CD14-positive monocyte (primary cell): Measurements from ENCODE around the gene SSU72. TPM values are rescaled to one million over a fixed set of nuclear protein-coding genes. Genes with fewer than 3 reads are reported as not detected.
"Not testable (repeated sequence)": the region's sequence is repeated elsewhere in the genome, so short reads cannot be mapped to it uniquely, and the experiment has no call there.

Source experiments
- DNase-seq, 3 donors: peaks; one replicate each; pipeline ENCODE4 v3.0.0-alpha.2; 2011 to 2022
- H2AFZ ChIP-seq: 2 replicates; pipeline ENCODE4 v1.6.0; 2012; ENCODE audit warnings: mild to moderate bottlenecking, low read depth, low read length, inconsistent platforms; ENCODE audit not compliant: insufficient read depth, poor library complexity, severe bottlenecking
- H3K27ac ChIP-seq, 2 donors: 1 replicate in 1 of 2; 2 replicates in 1 of 2; pipeline ENCODE4 v1.5.1; 2012 to 2013; ENCODE audit warnings: low read length in 2 of 2, control low read depth in 1 of 2, inconsistent platforms in 1 of 2, low read depth in 1 of 2, mild to moderate bottlenecking in 1 of 2
- H3K27me3 ChIP-seq, 2 donors: one replicate each; pipeline versions ENCODE4 v1.6.0 to v1.6.1; 2011 to 2013; ENCODE audit warnings: low read length in 2 of 2; ENCODE audit not compliant: control insufficient read depth in 2 of 2, insufficient read depth in 2 of 2
- H3K36me3 ChIP-seq, 2 donors: replicated peaks in 1 of 2; 1 replicate in 1 of 2; 2 replicates in 1 of 2; pipeline versions ENCODE4 v1.5.1 to v1.6.1; 2012 to 2013; ENCODE audit warnings: low read length in 2 of 2, control low read depth in 1 of 2, inconsistent platforms in 1 of 2, mild to moderate bottlenecking in 1 of 2; ENCODE audit not compliant: insufficient read depth in 2 of 2, control insufficient read depth in 1 of 2
- H3K4me1 ChIP-seq, 2 donors: 1 replicate in 1 of 2; 2 replicates in 1 of 2; pipeline versions ENCODE4 v1.5.1 to v1.6.1; 2012 to 2013; ENCODE audit warnings: low read length in 2 of 2, control low read depth in 1 of 2, inconsistent platforms in 1 of 2, mild to moderate bottlenecking in 1 of 2, moderate library complexity in 1 of 2; ENCODE audit not compliant: insufficient read depth in 2 of 2, control insufficient read depth in 1 of 2
- H3K4me2 ChIP-seq: replicated peaks from 2 replicates; pipeline ENCODE3; 2012; ENCODE audit warnings: low read length, moderate library complexity, mild to moderate bottlenecking; ENCODE audit not compliant: poor library complexity, severe bottlenecking; ENCODE audit errors: extremely low read depth
- H3K4me3 ChIP-seq, 3 experiments: fragments of 200-600 bp in 1 of 3; sonication (generic) in 1 of 3; replicated peaks in 1 of 3; 1 replicate in 2 of 3; 2 replicates in 1 of 3; pipeline ENCODE4 v1.5.1; 2011 to 2013; ENCODE audit warnings: low read length in 3 of 3, mild to moderate bottlenecking in 3 of 3, control low read depth in 2 of 3, low read depth in 2 of 3, inconsistent platforms in 1 of 3, moderate library complexity in 1 of 3
- H3K79me2 ChIP-seq: 2 replicates; pipeline ENCODE4 v1.6.0; 2012; ENCODE audit warnings: mild to moderate bottlenecking, control low read depth, inconsistent platforms, low read length, moderate library complexity; ENCODE audit not compliant: insufficient read depth
- H3K9ac ChIP-seq: 2 replicates; pipeline ENCODE4 v1.6.0; 2017; ENCODE audit warnings: low read length, mild to moderate bottlenecking; ENCODE audit not compliant: insufficient read depth, poor library complexity, severe bottlenecking
- H3K9me3 ChIP-seq, 2 donors: replicated peaks in 1 of 2; 1 replicate in 1 of 2; 2 replicates in 1 of 2; pipeline versions ENCODE4 v1.5.1 to v1.6.1; 2012 to 2013; ENCODE audit warnings: low read length in 2 of 2, control low read depth in 1 of 2; ENCODE audit not compliant: control insufficient read depth in 1 of 2, insufficient read depth in 1 of 2
- H4K20me1 ChIP-seq: 2 replicates; pipeline ENCODE4 v1.6.0; 2012; ENCODE audit warnings: mild to moderate bottlenecking, low read length, control low read depth, moderate library complexity; ENCODE audit not compliant: insufficient read depth
- H3K27ac Mint-ChIP-seq, 7 donors: one replicate each; pipeline ENCODE4 v1.8.0; 2020; ENCODE audit warnings: mild to moderate bottlenecking in 7 of 7, mixed read lengths in 7 of 7, moderate library complexity in 6 of 7, inconsistent platforms in 2 of 7
- H3K27me3 Mint-ChIP-seq, 3 donors: one replicate each; pipeline ENCODE4 v1.8.0; 2021 to 2022; ENCODE audit warnings: low read depth in 3 of 3, mild to moderate bottlenecking in 3 of 3, mixed read lengths in 3 of 3, moderate library complexity in 3 of 3, inconsistent platforms in 1 of 3
- H3K36me3 Mint-ChIP-seq, 2 donors: one replicate each; pipeline ENCODE4 v1.8.0; 2020; ENCODE audit warnings: mixed read lengths in 2 of 2, inconsistent platforms in 1 of 2, mild to moderate bottlenecking in 1 of 2
- H3K4me1 Mint-ChIP-seq: one replicate; pipeline ENCODE4 v1.8.0; 2020; ENCODE audit warnings: mild to moderate bottlenecking, mixed read lengths
- H3K4me3 Mint-ChIP-seq, 2 donors: one replicate each; pipeline ENCODE4 v1.8.0; 2020; ENCODE audit warnings: mild to moderate bottlenecking in 2 of 2, mixed read lengths in 2 of 2, moderate library complexity in 1 of 2
- H3K9me3 Mint-ChIP-seq, 7 donors: one replicate each; pipeline ENCODE4 v1.8.0; 2020 to 2022; ENCODE audit warnings: mixed read lengths in 7 of 7, mild to moderate bottlenecking in 6 of 7, moderate library complexity in 6 of 7, inconsistent platforms in 2 of 7
- WGBS: methylation state at CpG from one replicate; pipeline ENCODE4 v1.1.5; 2013; ENCODE audit warnings: missing lambda C conversion rate; ENCODE audit not compliant: insufficient coverage; 5-methylcytosine and 5-hydroxymethylcytosine counted together
- intact Hi-C, 2 donors: fragments of 100-400 bp; cut with micrococcal nuclease; formaldehyde crosslinking; loops; one replicate each; pipeline versions ENCODE4 v1.15.0 to v1.15.1; 2023
- polyA plus RNA-seq, 3 donors: library from polyadenylated mRNA; depleted of rRNA in 1 of 3; unstranded in 2 of 3; stranded (reverse) in 1 of 3; fragments of 300-500 nt in 2 of 3; fragments of >200 nt in 1 of 3; fragmentation: Illumina TruSeq in 2 of 3; gene quantifications; 1 replicate in 2 of 3; 2 replicates in 1 of 3; pipeline ENCODE4 v1.2.3, GENCODE V29; 2012 to 2021

SSU72 gene
- polyA plus RNA-seq, 3 donors = 88.1 to 168 (median 138) TPM

DNA sequence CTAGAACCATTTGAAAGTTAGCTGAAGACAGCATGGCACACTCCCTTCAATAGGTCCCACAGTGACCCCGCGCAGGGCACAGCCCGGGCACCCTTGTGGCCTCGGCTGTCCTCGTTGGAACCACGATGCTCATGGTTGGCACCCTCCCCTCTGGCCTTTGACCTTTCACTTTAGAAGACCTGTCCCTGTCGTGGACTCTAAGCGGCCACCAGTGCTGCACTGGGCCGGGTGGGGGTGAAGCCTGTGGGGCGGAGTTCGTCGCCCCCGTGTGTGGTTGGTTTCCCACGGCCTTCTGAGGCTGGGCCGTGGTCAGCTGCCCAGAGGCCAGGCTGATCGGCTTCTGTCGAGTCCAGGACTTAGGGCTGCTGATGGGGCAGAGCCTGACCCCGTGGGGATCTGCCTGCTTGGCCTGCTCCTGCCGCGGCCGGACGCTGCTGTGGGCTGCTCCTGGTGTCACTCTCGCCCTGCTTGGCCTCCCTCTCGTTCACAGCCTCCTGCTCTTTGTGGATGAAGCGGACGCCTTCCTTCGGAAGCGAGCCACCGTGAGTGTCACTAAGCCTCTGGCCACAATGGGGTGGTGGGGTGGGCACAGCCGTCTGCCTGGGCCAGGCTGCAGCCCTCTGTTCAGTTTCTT, 49.8 kb downstream of the SSU72 start:
- H3K9ac ChIP-seq, H3K9me3 Mint-ChIP-seq, H3K4me2 ChIP-seq, H3K4me3 Mint-ChIP-seq, H4K20me1 ChIP-seq, H2AFZ ChIP-seq, intact Hi-C loops, H3K79me2 ChIP-seq, H3K9me3 ChIP-seq, DNase-seq, H3K4me1 Mint-ChIP-seq, H3K27ac ChIP-seq, H3K4me3 ChIP-seq, H3K4me1 ChIP-seq, H3K27me3 Mint-ChIP-seq, H3K27me3 ChIP-seq: not testable (repeated sequence)
- H3K36me3 ChIP-seq = peaks cover 32 to 47% of the 10 kb centered on the region in 2 donors
- 96% methylated on average over 24 of the region's 30 CpGs for WGBS
- H3K27ac Mint-ChIP-seq = peak overlapping the region in 1 of 7 donors; percentile 30
- peaks cover 31 to 81% of the 10 kb centered on the region in 2 donors for H3K36me3 Mint-ChIP-seq

DNA sequence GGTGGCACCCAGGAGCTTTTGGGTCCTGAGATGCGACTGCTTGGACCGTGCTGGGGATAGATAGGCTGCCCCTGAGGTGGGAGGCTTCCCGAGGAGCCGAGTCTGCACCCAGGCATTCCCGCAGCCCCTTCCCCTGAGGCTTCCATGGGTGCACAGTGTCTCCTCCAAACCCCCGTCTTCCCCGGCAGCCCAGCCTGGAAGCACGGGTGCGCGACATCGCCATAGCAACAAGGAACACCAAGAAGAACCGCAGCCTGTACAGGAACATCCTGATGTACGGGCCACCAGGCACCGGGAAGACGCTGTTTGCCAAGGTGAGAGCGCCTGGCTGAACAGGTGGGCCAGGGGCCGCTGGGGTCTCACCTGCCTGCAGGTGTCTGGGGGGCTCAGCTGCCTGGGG, 51.0 kb downstream of the SSU72 start:
- peaks cover 27 to 75% of the 10 kb centered on the region in 2 donors for H3K36me3 Mint-ChIP-seq
- H3K4me3 Mint-ChIP-seq, H3K27ac Mint-ChIP-seq, H3K4me2 ChIP-seq, H3K9me3 Mint-ChIP-seq, H3K9me3 ChIP-seq, H2AFZ ChIP-seq, H3K27me3 ChIP-seq, H3K27me3 Mint-ChIP-seq, H3K4me1 Mint-ChIP-seq, intact Hi-C loops, H3K79me2 ChIP-seq, DNase-seq, H3K4me1 ChIP-seq, H3K9ac ChIP-seq, H3K4me3 ChIP-seq, H3K27ac ChIP-seq, H4K20me1 ChIP-seq: not testable (repeated sequence)
- WGBS = 94% methylated on average over 12 of the region's 17 CpGs
- H3K36me3 ChIP-seq = peaks cover 23 to 37% of the 10 kb centered on the region in 2 donors

DNA sequence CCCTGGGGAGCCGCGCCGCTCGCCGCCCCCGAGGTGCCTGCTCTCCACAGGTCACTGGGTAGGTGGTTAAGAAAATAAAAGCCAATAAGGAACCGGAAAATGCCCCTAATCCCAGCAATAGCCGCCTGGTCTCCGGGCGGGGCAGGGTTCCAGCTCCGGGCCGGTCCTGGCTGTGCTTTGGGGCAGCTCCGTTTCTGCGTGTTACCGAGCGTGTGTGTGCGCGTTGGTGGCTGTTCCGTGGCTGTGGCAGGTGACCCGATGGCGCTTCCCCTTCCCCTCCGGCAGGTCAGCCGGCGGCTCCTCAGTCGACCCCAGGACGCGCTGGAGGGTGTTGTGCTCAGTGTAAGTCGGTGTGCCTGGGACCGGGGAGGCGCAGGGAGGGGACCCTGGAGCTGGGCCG, 51.4 kb downstream of the SSU72 start:
- H2AFZ ChIP-seq, intact Hi-C loops, H3K4me2 ChIP-seq, H3K4me3 ChIP-seq, H3K9me3 ChIP-seq, H3K79me2 ChIP-seq, H3K9ac ChIP-seq, H3K9me3 Mint-ChIP-seq, H4K20me1 ChIP-seq, H3K27me3 ChIP-seq, H3K4me1 Mint-ChIP-seq, DNase-seq, H3K27ac Mint-ChIP-seq, H3K4me1 ChIP-seq, H3K27me3 Mint-ChIP-seq, H3K27ac ChIP-seq, H3K4me3 Mint-ChIP-seq: not testable (repeated sequence)
- peaks cover 21 to 37% of the 10 kb centered on the region in 2 donors for H3K36me3 ChIP-seq
- peaks cover 30 to 75% of the 10 kb centered on the region in 2 donors for H3K36me3 Mint-ChIP-seq
- WGBS = 99% methylated on average over 12 of the region's 31 CpGs

DNA sequence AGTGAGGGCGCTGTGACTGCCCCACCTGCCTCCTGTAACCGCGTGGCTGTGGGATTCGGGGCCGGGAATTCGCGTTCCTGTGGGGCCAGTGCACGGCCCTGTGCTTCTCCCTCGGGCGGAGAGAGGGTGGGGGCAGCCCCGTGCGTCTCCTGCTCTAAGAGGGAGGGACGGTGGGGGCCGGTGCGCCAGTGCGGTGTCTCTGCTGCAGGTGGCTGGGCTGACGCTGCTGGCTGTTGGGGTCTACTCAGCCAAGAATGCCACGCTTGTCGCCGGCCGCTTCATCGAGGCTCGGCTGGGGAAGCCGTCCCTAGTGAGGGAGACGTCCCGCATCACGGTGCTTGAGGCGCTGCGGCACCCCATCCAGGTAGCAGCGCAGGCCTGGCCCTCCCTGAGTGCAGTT, 52.1 kb downstream of the SSU72 start:
- H3K79me2 ChIP-seq, H3K27ac ChIP-seq, DNase-seq, H4K20me1 ChIP-seq, H3K9me3 ChIP-seq, intact Hi-C loops, H3K27me3 ChIP-seq, H3K4me2 ChIP-seq, H2AFZ ChIP-seq, H3K4me1 Mint-ChIP-seq, H3K4me3 Mint-ChIP-seq, H3K4me1 ChIP-seq, H3K27ac Mint-ChIP-seq, H3K27me3 Mint-ChIP-seq, H3K9ac ChIP-seq, H3K4me3 ChIP-seq, H3K9me3 Mint-ChIP-seq: not testable (repeated sequence)
- H3K36me3 Mint-ChIP-seq = peaks cover 33 to 75% of the 10 kb centered on the region in 2 donors
- H3K36me3 ChIP-seq = peaks cover 22 to 38% of the 10 kb centered on the region in 2 donors
- WGBS = 94% methylated on average over 20 of the region's 30 CpGs
